ENCODE results near the gene EML4. TPM values are rescaled to one million over a fixed set of nuclear protein-coding genes. Genes with fewer than 3 reads are reported as not detected.
"Not testable (repeated sequence)": the region's sequence is repeated elsewhere in the genome, so short reads cannot be mapped to it uniquely, and the experiment has no call there.

Gene EML4
- total RNA-seq, 1 experiment from 2014 or later: 74.8 TPM

- H3K4me1 ChIP-seq (ENCODE audit: low read length); H3K4me3 ChIP-seq (ENCODE audit: low read length); H4K20me1 ChIP-seq (ENCODE audit: insufficient read depth, low read depth, low read length); H3K9me3 ChIP-seq (ENCODE audit: low read length); H3K36me3 ChIP-seq (ENCODE audit: insufficient read depth, low read length); H3K4me2 ChIP-seq (ENCODE audit: low read depth, low read length, poor library complexity, severe bottlenecking); H3K27me3 ChIP-seq (ENCODE audit: low read length); H3K79me2 ChIP-seq (ENCODE audit: low read length); H3K27ac ChIP-seq (ENCODE audit: low read length); DNase-seq; H3K9ac ChIP-seq (ENCODE audit: low read length); H2AFZ ChIP-seq (ENCODE audit: low read length); H3K9me2 ChIP-seq (replicated peaks; ENCODE audit: insufficient read depth, low read length): not testable (repeated sequence)
These were observed 102.1 kb downstream of the EML4 start for GRCh38 chr2:42271246-42271645.

GRCh38 chr2:42274863-42275262 is 105.7 kb downstream of the EML4 start:
- Histone ChIP-seq H3K9ac (ENCODE audit: low read length) (no peak overlapping the region), H3K9me2 (replicated peaks; ENCODE audit: insufficient read depth, low read length) (no peaks in the 10 kb centered on the region), H3K4me1 (ENCODE audit: low read length) (no peaks in the 10 kb centered on the region), H3K27ac (ENCODE audit: low read length) (no peak overlapping the region), H3K27me3 (ENCODE audit: low read length) (no peaks in the 10 kb centered on the region), H3K9me3 (ENCODE audit: low read length) (no peaks in the 10 kb centered on the region), H3K4me3 (ENCODE audit: low read length) (no peak overlapping the region), H4K20me1 (ENCODE audit: insufficient read depth, low read depth, low read length) (no peaks in the 10 kb centered on the region), H3K79me2 (ENCODE audit: low read length) (no peaks in the 10 kb centered on the region; the same call in 1 of the 2 replicates), H3K4me2 (ENCODE audit: low read depth, low read length, poor library complexity, severe bottlenecking) (no peak overlapping the region), H2AFZ (ENCODE audit: low read length) (no peak overlapping the region), H3K36me3 (ENCODE audit: insufficient read depth, low read length) (peaks cover 4% of the 10 kb centered on the region; the same call in 1 of the 2 replicates)
- no peak for DNase-seq

GRCh38 chr2:42281416-42282081 is 112.4 kb downstream of the EML4 start:
- Histone ChIP-seq H3K79me2 (ENCODE audit: low read length) (0 out of 2 replicates have a peak, but pooled peaks cover 4% of the 10 kb centered on the region), H3K4me1 (ENCODE audit: low read length) (no peaks in the 10 kb centered on the region), H3K9me2 (replicated peaks; ENCODE audit: insufficient read depth, low read length) (no peaks in the 10 kb centered on the region), H3K27ac (ENCODE audit: low read length) (no peak overlapping the region), H3K27me3 (ENCODE audit: low read length) (no peaks in the 10 kb centered on the region), H3K4me3 (ENCODE audit: low read length) (no peak overlapping the region), H3K9ac (ENCODE audit: low read length) (no peak overlapping the region), H3K36me3 (ENCODE audit: insufficient read depth, low read length) (peaks cover 34% of the 10 kb centered on the region; the same call in 1 of the 2 replicates), H2AFZ (ENCODE audit: low read length) (no peak overlapping the region), H4K20me1 (ENCODE audit: insufficient read depth, low read depth, low read length) (no peaks in the 10 kb centered on the region), H3K9me3 (ENCODE audit: low read length) (no peaks in the 10 kb centered on the region), H3K4me2 (ENCODE audit: low read depth, low read length, poor library complexity, severe bottlenecking) (no peak overlapping the region)
- DNase-seq: no peak

GRCh38 chr2:42284019-42284418 is 114.9 kb downstream of the EML4 start:
- Histone ChIP-seq H3K4me1 (ENCODE audit: low read length) (no peaks in the 10 kb centered on the region), H3K27ac (ENCODE audit: low read length) (no peak overlapping the region), H3K79me2 (ENCODE audit: low read length) (0 out of 2 replicates have a peak, but pooled peaks cover 4% of the 10 kb centered on the region), H3K9me3 (ENCODE audit: low read length) (no peaks in the 10 kb centered on the region), H2AFZ (ENCODE audit: low read length) (no peak overlapping the region), H3K9ac (ENCODE audit: low read length) (no peak overlapping the region), H3K27me3 (ENCODE audit: low read length) (no peaks in the 10 kb centered on the region), H4K20me1 (ENCODE audit: insufficient read depth, low read depth, low read length) (no peaks in the 10 kb centered on the region), H3K9me2 (replicated peaks; ENCODE audit: insufficient read depth, low read length) (no peaks in the 10 kb centered on the region), H3K36me3 (ENCODE audit: insufficient read depth, low read length) (peaks cover 37% of the 10 kb centered on the region; the same call in 1 of the 2 replicates), H3K4me2 (ENCODE audit: low read depth, low read length, poor library complexity, severe bottlenecking) (no peak overlapping the region), H3K4me3 (ENCODE audit: low read length) (no peak overlapping the region)
- no peak for DNase-seq

- H3K4me3 ChIP-seq (ENCODE audit: low read length): no peak overlapping the region
- no peaks in the 10 kb centered on the region for H3K9me3 ChIP-seq (ENCODE audit: low read length)
- peaks cover 35% of the 10 kb centered on the region; the same call in 1 of the 2 replicates for H3K36me3 ChIP-seq (ENCODE audit: insufficient read depth, low read length)
- H3K27ac ChIP-seq (ENCODE audit: low read length): no peak overlapping the region
- H2AFZ ChIP-seq (ENCODE audit: low read length): no peak overlapping the region
- H3K27me3 ChIP-seq (ENCODE audit: low read length): no peaks in the 10 kb centered on the region
- H3K4me2 ChIP-seq (ENCODE audit: low read depth, low read length, poor library complexity, severe bottlenecking): no peak overlapping the region
- no peaks in the 10 kb centered on the region for H4K20me1 ChIP-seq (ENCODE audit: insufficient read depth, low read depth, low read length)
- no peak for DNase-seq
- no peaks in the 10 kb centered on the region for H3K9me2 ChIP-seq (replicated peaks; ENCODE audit: insufficient read depth, low read length)
- H3K4me1 ChIP-seq (ENCODE audit: low read length): no peaks in the 10 kb centered on the region
- 0 out of 2 replicates have a peak, but pooled peaks cover 4% of the 10 kb centered on the region for H3K79me2 ChIP-seq (ENCODE audit: low read length)
- no peak overlapping the region for H3K9ac ChIP-seq (ENCODE audit: low read length)
These were observed 117.3 kb downstream of the EML4 start for GRCh38 chr2:42286268-42286946.

- H3K4me3 ChIP-seq (ENCODE audit: low read length): no peak overlapping the region
- H3K27ac ChIP-seq (ENCODE audit: low read length): no peak overlapping the region
- no peaks in the 10 kb centered on the region for H3K9me3 ChIP-seq (ENCODE audit: low read length)
- H3K4me2 ChIP-seq (ENCODE audit: low read depth, low read length, poor library complexity, severe bottlenecking): no peak overlapping the region
- H2AFZ ChIP-seq (ENCODE audit: low read length): no peak overlapping the region
- no peaks in the 10 kb centered on the region for H3K9me2 ChIP-seq (replicated peaks; ENCODE audit: insufficient read depth, low read length)
- no peaks in the 10 kb centered on the region for H3K4me1 ChIP-seq (ENCODE audit: low read length)
- DNase-seq: no peak
- H3K9ac ChIP-seq (ENCODE audit: low read length): no peak overlapping the region
- no peaks in the 10 kb centered on the region for H4K20me1 ChIP-seq (ENCODE audit: insufficient read depth, low read depth, low read length)
- H3K36me3 ChIP-seq (ENCODE audit: insufficient read depth, low read length): peaks cover 32% of the 10 kb centered on the region; the same call in 1 of the 2 replicates
- H3K27me3 ChIP-seq (ENCODE audit: low read length): no peaks in the 10 kb centered on the region
- H3K79me2 ChIP-seq (ENCODE audit: low read length): 0 out of 2 replicates have a peak, but pooled peaks cover 2% of the 10 kb centered on the region
These were observed 119.7 kb downstream of the EML4 start for GRCh38 chr2:42288811-42289210.

- H3K9ac ChIP-seq (ENCODE audit: low read length): no peak overlapping the region
- no peaks in the 10 kb centered on the region for H3K9me2 ChIP-seq (replicated peaks; ENCODE audit: insufficient read depth, low read length)
- H3K4me3 ChIP-seq (ENCODE audit: low read length): no peak overlapping the region
- H3K4me2 ChIP-seq (ENCODE audit: low read depth, low read length, poor library complexity, severe bottlenecking): no peak overlapping the region
- no peaks in the 10 kb centered on the region for H3K4me1 ChIP-seq (ENCODE audit: low read length)
- no peaks in the 10 kb centered on the region for H4K20me1 ChIP-seq (ENCODE audit: insufficient read depth, low read depth, low read length)
- H3K27me3 ChIP-seq (ENCODE audit: low read length): no peaks in the 10 kb centered on the region
- H3K79me2 ChIP-seq (ENCODE audit: low read length): no peaks in the 10 kb centered on the region
- H3K36me3 ChIP-seq (ENCODE audit: insufficient read depth, low read length): peaks cover 29% of the 10 kb centered on the region; the same call in 1 of the 2 replicates
- DNase-seq: no peak
- H2AFZ ChIP-seq (ENCODE audit: low read length): no peak overlapping the region
- H3K9me3 ChIP-seq (ENCODE audit: low read length): no peaks in the 10 kb centered on the region
- H3K27ac ChIP-seq (ENCODE audit: low read length): no peak overlapping the region
These were observed 120.1 kb downstream of the EML4 start for GRCh38 chr2:42289222-42289621.

GRCh38 chr2:42290005-42290404 is 120.9 kb downstream of the EML4 start:
- no peaks in the 10 kb centered on the region for H4K20me1 ChIP-seq (ENCODE audit: insufficient read depth, low read depth, low read length)
- H2AFZ ChIP-seq (ENCODE audit: low read length): no peak overlapping the region
- no peaks in the 10 kb centered on the region for H3K9me3 ChIP-seq (ENCODE audit: low read length)
- peaks cover 28% of the 10 kb centered on the region; the same call in 1 of the 2 replicates for H3K36me3 ChIP-seq (ENCODE audit: insufficient read depth, low read length)
- H3K27me3 ChIP-seq (ENCODE audit: low read length): no peaks in the 10 kb centered on the region
- H3K9me2 ChIP-seq (replicated peaks; ENCODE audit: insufficient read depth, low read length): no peaks in the 10 kb centered on the region
- no peak overlapping the region for H3K9ac ChIP-seq (ENCODE audit: low read length)
- no peak overlapping the region for H3K4me2 ChIP-seq (ENCODE audit: low read depth, low read length, poor library complexity, severe bottlenecking)
- DNase-seq: no peak
- H3K4me1 ChIP-seq (ENCODE audit: low read length): no peaks in the 10 kb centered on the region
- no peaks in the 10 kb centered on the region for H3K79me2 ChIP-seq (ENCODE audit: low read length)
- no peak overlapping the region for H3K4me3 ChIP-seq (ENCODE audit: low read length)
- H3K27ac ChIP-seq (ENCODE audit: low read length): no peak overlapping the region

Measured in Karpas-422 (cell line).